Skeletal muscle tissue (tissue), 4 donors: ENCODE measurements around the gene CCDC85B. TPM values are rescaled to one million over a fixed set of nuclear protein-coding genes. Genes with fewer than 3 reads are reported as not detected.

Experiments
- H3K27ac ChIP-seq: one replicate; pipeline ENCODE4 v1.7.0; 2013; ENCODE audit warnings: mild to moderate bottlenecking, low read depth, low read length, inconsistent platforms
- H3K27me3 ChIP-seq, 3 donors: one replicate each; pipeline ENCODE4 v1.7.0; 2013; ENCODE audit warnings: low read length in 3 of 3; ENCODE audit not compliant: control insufficient read depth in 3 of 3, insufficient read depth in 3 of 3
- H3K36me3 ChIP-seq, 3 donors: one replicate each; pipeline ENCODE4 v1.7.0; 2013; ENCODE audit warnings: low read length in 3 of 3; ENCODE audit not compliant: control insufficient read depth in 3 of 3, insufficient read depth in 3 of 3
- H3K4me1 ChIP-seq, 3 donors: one replicate each; pipeline ENCODE4 v1.7.0; 2013; ENCODE audit warnings: low read length in 3 of 3, mild to moderate bottlenecking in 3 of 3; ENCODE audit not compliant: control insufficient read depth in 3 of 3, insufficient read depth in 3 of 3
- H3K4me3 ChIP-seq, 3 donors: one replicate each; pipeline ENCODE4 v1.7.0; 2013; ENCODE audit warnings: low read length in 3 of 3
- H3K9ac ChIP-seq, 3 donors: one replicate each; pipeline ENCODE4 v1.7.0; 2013; ENCODE audit warnings: low read length in 3 of 3, mild to moderate bottlenecking in 3 of 3, moderate library complexity in 2 of 3, low read depth in 1 of 3
- H3K9me3 ChIP-seq, 3 donors: one replicate each; pipeline ENCODE4 v1.7.0; 2013; ENCODE audit warnings: low read length in 3 of 3; ENCODE audit not compliant: control insufficient read depth in 3 of 3
- total RNA-seq: library from RNA; depleted of rRNA; stranded (reverse); fragments of >200 nt; gene quantifications from one replicate; pipeline ENCODE4 v1.2.3, GENCODE V29; 2014
- donor health status: Osteomylitis.

Gene CCDC85B
- total RNA-seq, 1 donor from 2014 or later = 12.0 TPM

DNA sequence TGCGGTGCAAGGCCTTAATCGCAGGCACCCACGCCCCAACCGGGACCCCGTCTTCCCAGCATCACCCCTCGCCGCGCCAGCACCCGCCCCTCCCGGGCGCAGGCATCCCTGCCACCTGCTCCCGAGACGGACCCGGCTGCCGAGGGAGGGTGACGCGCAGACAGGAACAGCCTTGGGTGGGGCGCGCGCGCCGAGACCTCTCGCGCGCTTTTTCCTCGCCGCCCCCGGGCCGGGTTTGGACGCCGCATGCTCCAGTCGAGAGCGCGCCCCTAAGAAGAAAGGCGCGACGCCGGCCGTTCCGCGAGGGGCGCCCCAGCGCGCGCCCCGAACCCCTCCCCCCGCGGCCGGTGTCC lies 33.0 kb upstream of the CCDC85B start:
- Histone ChIP-seq H3K9ac (peak overlapping the region; percentile 82 to 91 (median 84)), H3K4me3 (peak overlapping the region; percentile 91 to 95 (median 93)), H3K36me3 (peaks cover 43 to 46% (median 46%) of the 10 kb centered on the region in 3 donors), H3K4me1 (peaks cover 44 to 60% (median 53%) of the 10 kb centered on the region in 3 donors), H3K9me3 (no peaks in the 10 kb centered on the region), H3K27me3 (no peaks in the 10 kb centered on the region), H3K27ac (peak overlapping the region; percentile 95)

DNA sequence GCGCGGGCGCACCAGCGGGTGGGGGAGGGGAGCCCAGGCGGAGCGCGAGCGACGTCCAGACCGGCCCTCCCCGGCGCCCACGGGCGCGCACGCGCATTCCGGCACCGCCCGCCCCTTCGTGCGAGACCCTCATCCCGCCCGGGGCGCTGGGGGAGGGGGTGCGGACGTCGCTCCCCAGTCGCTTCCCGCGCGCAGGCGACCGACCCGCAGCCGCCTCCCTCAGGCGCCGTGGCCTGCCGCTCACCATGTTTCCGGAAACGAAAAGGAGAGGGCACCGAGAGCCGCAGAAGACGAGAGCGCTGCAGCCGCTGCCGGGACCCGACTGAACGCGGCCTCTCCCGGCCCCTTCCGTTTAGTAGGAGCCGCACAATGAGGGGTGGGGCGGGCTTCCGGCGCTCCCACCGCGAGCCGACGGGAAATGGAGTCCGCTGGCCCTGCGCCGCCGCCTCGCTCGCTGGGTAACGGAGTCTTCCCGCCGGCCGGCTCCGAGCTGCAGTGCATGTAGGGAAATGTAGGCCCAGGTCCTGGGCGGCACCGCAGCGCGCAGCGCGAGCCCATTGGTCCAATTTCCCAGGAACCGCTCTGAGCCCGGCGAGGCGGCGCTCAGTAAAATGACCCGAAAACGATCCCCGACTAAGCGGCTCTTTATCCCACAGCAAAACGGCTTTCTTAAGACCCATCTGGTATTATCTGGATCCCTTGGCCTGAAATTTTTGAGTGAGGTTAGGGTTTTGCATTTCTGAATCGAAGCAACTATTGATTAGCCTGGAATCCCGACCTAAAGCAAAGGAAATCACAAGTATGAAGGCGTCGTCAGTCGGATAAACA lies 32.4 kb upstream of the CCDC85B start, which contains the start of gene CFL1:
TSS of gene CFL1 (minus strand) at position 328 of the 828 bp plus-strand sequence. CDS start at position 247, 81 bp downstream.
- H3K36me3 ChIP-seq = peaks cover 45 to 46% (median 46%) of the 10 kb centered on the region in 3 donors
- peaks cover 44 to 64% (median 53%) of the 10 kb centered on the region in 3 donors for H3K4me1 ChIP-seq
- no peaks in the 10 kb centered on the region for H3K27me3 ChIP-seq
- H3K27ac ChIP-seq = peak within 1 kb of the TSS; percentile 95
- H3K9ac ChIP-seq = peak within 1 kb of the TSS; percentile 88 to 99 (median 89)
- peak within 1 kb of the TSS; percentile 93 to 99 (median 95) for H3K4me3 ChIP-seq
- H3K9me3 ChIP-seq = no peaks in the 10 kb centered on the region

- peak overlapping the region; percentile 84 to 99 (median 84) for H3K4me3 ChIP-seq
- peaks cover 45 to 46% (median 45%) of the 10 kb centered on the region in 3 donors for H3K36me3 ChIP-seq
- no peaks in the 10 kb centered on the region for H3K9me3 ChIP-seq
- no peaks in the 10 kb centered on the region for H3K27me3 ChIP-seq
- peak overlapping the region; percentile 88 to 99 (median 89) for H3K9ac ChIP-seq
- peaks cover 44 to 64% (median 51%) of the 10 kb centered on the region in 3 donors for H3K4me1 ChIP-seq
- H3K27ac ChIP-seq = peak overlapping the region; percentile 95
Measured at GRCh38 chr11:65858681-65859087, 31.8 kb upstream of the CCDC85B start.

GRCh38 chr11:65859095-65859811 lies 31.2 kb upstream of the CCDC85B start:
- peaks cover 46 to 61% (median 50%) of the 10 kb centered on the region in 3 donors for H3K4me1 ChIP-seq
- H3K27me3 ChIP-seq = no peaks in the 10 kb centered on the region
- peak overlapping the region; percentile 84 to 99 (median 84) for H3K4me3 ChIP-seq
- peak overlapping the region; percentile 95 for H3K27ac ChIP-seq
- no peaks in the 10 kb centered on the region for H3K9me3 ChIP-seq
- peaks cover 45 to 46% (median 45%) of the 10 kb centered on the region in 3 donors for H3K36me3 ChIP-seq
- H3K9ac ChIP-seq = peak overlapping the region; percentile 88 to 99 (median 97)

GRCh38 chr11:65859812-65860277 lies 30.6 kb upstream of the CCDC85B start:
- peak overlapping the region; percentile 95 for H3K27ac ChIP-seq
- no peaks in the 10 kb centered on the region for H3K9me3 ChIP-seq
- peaks cover 45 to 46% (median 45%) of the 10 kb centered on the region in 3 donors for H3K36me3 ChIP-seq
- H3K27me3 ChIP-seq = no peaks in the 10 kb centered on the region
- peaks cover 46 to 59% (median 50%) of the 10 kb centered on the region in 3 donors for H3K4me1 ChIP-seq
- H3K9ac ChIP-seq = peak overlapping the region; percentile 88 to 99 (median 97)
- H3K4me3 ChIP-seq = peak overlapping the region; percentile 75 to 99 (median 84)

DNA sequence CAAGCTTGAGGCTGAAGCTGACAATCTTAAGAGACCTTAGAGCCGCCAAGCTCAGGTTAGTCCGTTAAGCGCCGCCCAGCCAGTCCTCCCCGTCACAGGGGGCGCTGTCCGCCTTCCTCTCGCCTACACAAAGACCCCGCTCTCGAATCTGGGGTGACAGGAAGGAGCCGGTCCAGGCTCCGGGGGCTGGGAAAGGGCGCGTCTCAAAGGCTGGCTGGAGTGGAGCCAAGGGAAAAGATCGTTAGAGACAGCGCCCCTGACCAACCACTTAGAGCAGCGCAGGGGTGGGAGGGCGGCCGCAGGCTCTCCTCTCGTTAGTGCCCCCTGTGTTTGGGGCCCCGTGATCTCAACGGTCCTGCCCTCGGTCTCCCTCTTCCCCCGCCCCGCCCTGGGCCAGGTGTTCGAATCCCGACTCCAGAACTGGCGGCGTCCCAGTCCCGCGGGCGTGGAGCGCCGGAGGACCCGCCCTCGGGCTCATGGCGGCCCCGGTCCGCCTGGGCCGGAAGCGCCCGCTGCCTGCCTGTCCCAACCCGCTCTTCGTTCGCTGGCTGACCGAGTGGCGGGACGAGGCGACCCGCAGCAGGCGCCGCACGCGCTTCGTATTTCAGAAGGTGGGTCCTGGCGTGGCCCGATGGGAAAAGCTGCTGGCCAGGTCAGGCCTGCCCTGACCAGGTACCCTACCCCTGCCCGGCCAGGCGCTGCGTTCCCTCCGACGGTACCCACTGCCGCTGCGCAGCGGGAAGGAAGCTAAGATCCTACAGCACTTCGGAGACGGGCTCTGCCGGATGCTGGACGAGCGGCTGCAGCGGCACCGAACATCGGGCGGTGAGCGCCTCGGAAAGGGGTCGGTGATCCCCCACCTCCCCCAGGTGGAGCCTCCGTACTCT lies 30.0 kb upstream of the CCDC85B start, which contains the start of gene MUS81:
TSS of gene MUS81 (plus strand) at position 156 of the 887 bp plus-strand sequence. CDS start at position 477, 321 bp downstream.
- Histone ChIP-seq H3K4me3 (peak within 1 kb of the TSS; percentile 84 to 99 (median 84)), H3K4me1 (peaks cover 44 to 55% (median 46%) of the 10 kb centered on the region in 3 donors), H3K36me3 (peaks cover 45 to 47% (median 45%) of the 10 kb centered on the region in 3 donors), H3K27me3 (no peaks in the 10 kb centered on the region), H3K27ac (peak within 1 kb of the TSS; percentile 95), H3K9ac (peak within 1 kb of the TSS; percentile 88 to 99 (median 97)), H3K9me3 (no peaks in the 10 kb centered on the region)

- Histone ChIP-seq H3K36me3 (peaks cover 44 to 45% (median 45%) of the 10 kb centered on the region in 3 donors), H3K27me3 (no peaks in the 10 kb centered on the region), H3K27ac (peak overlapping the region; percentile 95), H3K4me1 (peaks cover 38 to 49% (median 41%) of the 10 kb centered on the region in 3 donors), H3K9ac (peak overlapping the region; percentile 88 to 99 (median 97)), H3K4me3 (peak overlapping the region; percentile 75 to 99 (median 84)), H3K9me3 (no peaks in the 10 kb centered on the region)
Measured at GRCh38 chr11:65861165-65861505, 29.3 kb upstream of the CCDC85B start.

GRCh38 chr11:65861533-65862183 lies 28.8 kb upstream of the CCDC85B start:
- Histone ChIP-seq H3K27ac (peak overlapping the region; percentile 95), H3K4me1 (peaks cover 32 to 43% (median 35%) of the 10 kb centered on the region in 3 donors), H3K9ac (peak overlapping the region in 2 of 3 donors; percentile 97 to 99), H3K9me3 (no peaks in the 10 kb centered on the region), H3K36me3 (peaks cover 42 to 48% (median 46%) of the 10 kb centered on the region in 3 donors), H3K27me3 (no peaks in the 10 kb centered on the region), H3K4me3 (peak overlapping the region; percentile 75 to 99 (median 84))
